Epithelial cell of proximal tubule (primary cell): Measurements from ENCODE around the gene GATAD2B. TPM values are rescaled to one million over a fixed set of nuclear protein-coding genes. Genes with fewer than 3 reads are reported as not detected.
A peak's percentile ranks its signal among the peaks of the same experiment; 100 is the strongest.

Source experiments
- DNase-seq: peaks from one replicate; pipeline ENCODE4 v3.0.0-alpha.2; 2011; ENCODE audit warnings: low read depth
- H3K4me3 ChIP-seq: 2 replicates; pipeline ENCODE4 v1.5.1; 2011; ENCODE audit warnings: low read depth, mild to moderate bottlenecking, low read length
- total RNA-seq: library from RNA; depleted of rRNA; stranded (reverse); fragments of >200 nt; gene quantifications from 2 replicates; pipeline ENCODE4 v1.2.3, GENCODE V29; 2015
- TF ChIP-seq, protein P1 (sequence below): conservative IDR thresholded peaks from 2 replicates; pipeline ENCODE4 v1.5.1; 2012; ENCODE audit warnings: low read depth, mild to moderate bottlenecking, low read length

The GATAD2B gene
- total RNA-seq, 1 donor from 2014 or later: 6.8 TPM

DNA sequence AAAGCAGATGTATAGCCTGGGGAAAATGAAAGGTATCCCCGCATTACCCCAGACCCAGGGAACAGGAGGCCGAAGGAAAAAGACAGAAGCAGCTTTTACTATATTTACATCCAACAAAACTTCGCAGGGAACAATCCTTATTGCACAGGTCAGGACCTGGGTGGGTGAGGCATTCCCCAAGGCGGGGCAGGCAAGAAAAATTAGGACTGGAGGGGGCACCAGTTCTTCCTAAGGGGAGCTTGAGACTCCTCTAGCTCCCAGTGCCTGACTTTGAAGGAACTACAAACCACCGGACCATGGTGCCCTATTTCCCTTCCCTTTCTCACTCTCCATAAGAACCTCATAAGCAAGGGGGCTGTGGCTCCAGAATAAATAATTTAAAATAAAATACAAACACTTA lies 6.7 kb upstream of the GATAD2B start:
- TF ChIP-seq, protein P1, sequence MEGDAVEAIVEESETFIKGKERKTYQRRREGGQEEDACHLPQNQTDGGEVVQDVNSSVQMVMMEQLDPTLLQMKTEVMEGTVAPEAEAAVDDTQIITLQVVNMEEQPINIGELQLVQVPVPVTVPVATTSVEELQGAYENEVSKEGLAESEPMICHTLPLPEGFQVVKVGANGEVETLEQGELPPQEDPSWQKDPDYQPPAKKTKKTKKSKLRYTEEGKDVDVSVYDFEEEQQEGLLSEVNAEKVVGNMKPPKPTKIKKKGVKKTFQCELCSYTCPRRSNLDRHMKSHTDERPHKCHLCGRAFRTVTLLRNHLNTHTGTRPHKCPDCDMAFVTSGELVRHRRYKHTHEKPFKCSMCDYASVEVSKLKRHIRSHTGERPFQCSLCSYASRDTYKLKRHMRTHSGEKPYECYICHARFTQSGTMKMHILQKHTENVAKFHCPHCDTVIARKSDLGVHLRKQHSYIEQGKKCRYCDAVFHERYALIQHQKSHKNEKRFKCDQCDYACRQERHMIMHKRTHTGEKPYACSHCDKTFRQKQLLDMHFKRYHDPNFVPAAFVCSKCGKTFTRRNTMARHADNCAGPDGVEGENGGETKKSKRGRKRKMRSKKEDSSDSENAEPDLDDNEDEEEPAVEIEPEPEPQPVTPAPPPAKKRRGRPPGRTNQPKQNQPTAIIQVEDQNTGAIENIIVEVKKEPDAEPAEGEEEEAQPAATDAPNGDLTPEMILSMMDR: no peak
- H3K4me3 ChIP-seq: no peak overlapping the region
- DNase-seq: no peak

DNA sequence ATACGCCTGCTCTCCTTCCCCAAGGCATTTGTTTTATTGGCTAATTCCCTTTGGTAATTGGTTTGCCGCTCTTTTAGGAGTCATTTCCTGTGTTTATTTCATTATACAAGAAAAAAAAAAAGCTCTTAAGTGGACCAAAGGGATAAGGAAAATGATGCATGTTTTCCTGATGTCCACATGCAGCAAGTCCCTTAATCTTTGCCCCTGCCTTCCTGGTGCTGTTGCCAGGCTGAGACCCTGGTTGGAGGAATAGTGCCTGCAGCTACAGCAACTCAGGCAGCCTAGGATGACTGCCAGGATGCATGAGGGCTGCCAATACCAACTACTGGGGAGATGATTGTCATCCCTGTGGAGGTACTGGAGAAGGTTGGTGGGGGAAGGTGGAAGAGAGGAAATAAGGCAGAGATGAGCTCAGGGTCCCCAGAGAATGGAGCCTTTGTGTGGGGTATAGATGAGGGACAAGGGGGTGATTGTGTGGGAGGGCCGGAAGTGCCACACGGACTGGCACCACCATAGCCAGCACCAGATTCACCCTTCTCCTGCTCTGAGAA lies 6.1 kb upstream of the GATAD2B start:
- no peak overlapping the region for H3K4me3 ChIP-seq
- DNase-seq: no peak
- TF ChIP-seq, protein P1: no peak

DNA sequence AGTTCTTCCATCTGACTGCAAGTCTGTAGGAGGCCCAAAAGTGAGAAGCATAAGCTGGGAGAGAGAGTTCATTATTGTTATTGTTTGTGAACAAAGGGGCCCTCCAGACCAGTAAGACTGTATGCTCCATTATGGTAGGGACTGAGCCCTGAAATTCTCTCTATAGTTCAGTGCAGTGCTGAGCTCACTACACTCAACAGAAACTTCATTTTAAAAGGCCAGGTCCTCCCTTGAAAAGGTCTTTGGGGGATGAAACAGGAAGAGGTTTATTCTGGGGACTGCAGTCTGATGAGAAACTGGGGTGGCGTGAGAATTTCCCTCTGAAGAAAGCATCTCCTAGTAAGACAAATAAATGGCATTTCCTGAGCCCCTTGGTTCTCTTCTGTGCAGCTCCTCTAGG lies 5.5 kb upstream of the GATAD2B start:
- no peak overlapping the region for H3K4me3 ChIP-seq
- DNase-seq: no peak
- TF ChIP-seq, protein P1: no peak

DNA sequence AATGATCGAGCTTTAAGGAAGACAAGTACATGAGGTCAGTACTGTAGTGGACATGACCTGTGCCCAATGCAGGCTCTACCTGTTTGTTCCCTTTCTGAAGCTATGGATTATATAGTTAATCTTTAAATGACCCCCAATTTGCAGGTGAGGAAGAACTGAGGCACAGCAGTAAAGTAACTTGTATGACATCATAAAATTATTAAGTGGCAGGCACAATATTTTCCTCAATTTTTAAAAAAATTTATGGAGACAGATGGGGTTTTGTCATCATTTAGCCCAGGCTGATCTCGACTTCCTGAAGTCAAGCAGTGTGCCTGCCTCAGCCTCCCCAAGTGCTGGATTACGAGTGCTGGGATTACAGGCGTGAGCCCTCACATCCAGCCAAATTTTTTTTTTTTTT lies 3.6 kb upstream of the GATAD2B start:
- no peak overlapping the region for H3K4me3 ChIP-seq
- DNase-seq: no peak
- TF ChIP-seq, protein P1: no peak

DNA sequence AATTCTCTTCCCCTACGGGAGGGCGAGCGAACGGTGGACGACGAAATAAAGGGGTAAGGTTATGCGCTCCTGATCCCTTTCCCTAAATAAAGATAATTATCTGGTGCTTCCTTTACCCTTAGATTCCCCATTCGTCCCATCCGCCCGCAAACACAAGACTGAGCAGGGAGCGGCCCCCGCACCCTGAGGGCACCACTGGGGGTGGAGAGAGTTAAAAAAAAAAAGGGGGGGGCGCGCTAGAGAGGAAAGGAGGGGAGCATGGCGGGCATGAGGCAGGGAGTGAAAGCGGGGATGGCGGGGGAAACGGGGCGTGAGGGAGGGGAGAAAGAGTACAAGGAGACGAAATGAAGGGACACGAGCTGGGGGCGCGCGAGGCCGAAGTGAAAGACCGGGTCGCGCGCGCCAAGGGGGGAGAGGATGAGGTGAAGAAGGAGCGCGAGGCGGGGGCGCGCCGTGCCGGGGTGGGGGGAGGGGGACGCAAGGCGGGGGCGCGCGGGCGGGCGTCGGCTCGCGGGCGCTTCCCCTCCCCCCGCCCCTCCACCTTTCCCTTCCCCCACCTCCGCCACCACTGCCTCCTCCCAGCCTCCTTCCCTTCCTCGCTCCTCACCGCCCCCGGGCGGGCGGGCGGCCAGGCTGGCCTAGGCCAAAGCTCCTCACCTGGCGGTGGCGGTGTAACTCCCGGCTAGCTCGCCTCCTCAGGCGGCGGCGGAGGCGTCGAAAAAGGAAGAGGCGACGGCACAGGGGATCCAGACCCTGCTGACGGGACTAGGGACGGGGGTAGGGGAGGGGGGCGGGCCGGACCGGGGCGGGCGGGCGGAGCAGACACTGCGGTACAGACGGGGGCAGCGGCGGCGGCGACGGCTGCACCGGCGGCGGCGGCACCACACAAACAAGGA lies 448 bp downstream of the GATAD2B start:
- TF ChIP-seq, protein P1: peak; percentile 25
- DNase-seq: no peak
- H3K4me3 ChIP-seq: peak overlapping the region; percentile 90

DNA sequence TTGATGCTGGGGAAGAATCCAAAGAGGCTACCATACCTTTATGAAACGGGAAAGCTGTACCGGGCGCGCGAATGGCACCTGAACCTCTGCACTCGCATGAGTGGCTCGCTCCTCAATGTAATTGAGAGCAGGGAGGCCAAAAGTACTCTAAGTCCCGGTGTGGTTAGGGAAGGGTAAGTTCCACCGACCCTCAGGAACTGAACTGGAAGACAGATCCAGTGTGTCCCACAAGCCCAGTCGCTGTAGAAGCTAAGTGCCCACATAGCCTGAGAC lies 1.0 kb downstream of the GATAD2B start:
- peak overlapping the region; percentile 90 for H3K4me3 ChIP-seq
- DNase-seq: no peak
- TF ChIP-seq, protein P1: no peak
